ENCODE results near the gene KLHL41. TPM values are rescaled to one million over a fixed set of nuclear protein-coding genes. Genes with fewer than 3 reads are reported as not detected.
"Not testable (repeated sequence)": the region's sequence is repeated elsewhere in the genome, so short reads cannot be mapped to it uniquely, and the experiment has no call there.

Gene KLHL41
- polyA plus RNA-seq, 1 donor from 2014 or later = 2.3 TPM

DNA sequence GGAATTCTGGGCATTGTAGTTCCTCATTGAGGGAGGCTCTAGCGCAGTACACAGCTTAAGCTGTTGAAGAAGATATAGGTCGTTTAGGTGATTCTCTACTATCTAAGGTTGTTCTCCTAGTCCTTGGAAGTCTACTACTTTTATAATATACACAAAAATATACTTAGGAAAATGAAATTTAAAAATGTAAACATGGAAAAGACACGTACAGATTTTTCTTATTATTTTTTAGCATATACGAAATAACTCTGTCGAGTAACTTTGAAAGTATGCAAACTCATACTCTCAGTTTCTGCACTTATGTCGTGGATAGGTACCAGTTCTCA lies 64.4 kb downstream of the KLHL41 start:
- Histone ChIP-seq H3K27me3 (ENCODE audit: insufficient read depth, low read depth, low read length) (no peaks in the 10 kb centered on the region), H3K36me3 (ENCODE audit: insufficient read depth, low read length) (no peaks in the 10 kb centered on the region), H3F3A (ENCODE audit: insufficient read depth, low read length, poor library complexity, severe bottlenecking) (no peaks in the 10 kb centered on the region), H3K9me3 (ENCODE audit: low read length) (no peaks in the 10 kb centered on the region), H3K9me2 (ENCODE audit: insufficient read depth, low read length) (no peaks in the 10 kb centered on the region), H4K20me1 (ENCODE audit: insufficient read depth) (no peaks in the 10 kb centered on the region), H3K27ac (ENCODE audit: low read length) (no peak overlapping the region), H3K9ac (ENCODE audit: low read length) (no peak overlapping the region), H3K4me3 (ENCODE audit: low read length) (peak overlapping the region; percentile 93), H3K4me2 (ENCODE audit: low read length) (no peak overlapping the region), H3K79me2 (replicated peaks; ENCODE audit: insufficient read depth, low read length) (peaks cover 33% of the 10 kb centered on the region), H2AFZ (ENCODE audit: low read depth, low read length) (no peak overlapping the region)
- TF ChIP-seq SMC3 (conservative IDR thresholded peaks at IDR 0.05; ENCODE audit: poor library complexity) (no peak), MXI1 (conservative IDR thresholded peaks at IDR 0.05; ENCODE audit: poor library complexity, severe bottlenecking) (no peak), RAD21 (conservative IDR thresholded peaks at IDR 0.05) (no peak), EZH2 (IDR thresholded peaks at IDR 0.05; ENCODE audit: borderline replicate concordance, insufficient read depth, low read length, poor library complexity, severe bottlenecking) (no peak), CTCF (IDR thresholded peaks at IDR 0.05; ENCODE audit: poor library complexity, severe bottlenecking) (no peak), TAF1 (IDR thresholded peaks at IDR 0.05; ENCODE audit: low read depth) (no peak), POLR2AphosphoS5 (IDR thresholded peaks at IDR 0.05) (no peak), EP300 (conservative IDR thresholded peaks at IDR 0.05; ENCODE audit: poor library complexity, severe bottlenecking) (no peak)
- TF ChIP-seq, protein P1, sequence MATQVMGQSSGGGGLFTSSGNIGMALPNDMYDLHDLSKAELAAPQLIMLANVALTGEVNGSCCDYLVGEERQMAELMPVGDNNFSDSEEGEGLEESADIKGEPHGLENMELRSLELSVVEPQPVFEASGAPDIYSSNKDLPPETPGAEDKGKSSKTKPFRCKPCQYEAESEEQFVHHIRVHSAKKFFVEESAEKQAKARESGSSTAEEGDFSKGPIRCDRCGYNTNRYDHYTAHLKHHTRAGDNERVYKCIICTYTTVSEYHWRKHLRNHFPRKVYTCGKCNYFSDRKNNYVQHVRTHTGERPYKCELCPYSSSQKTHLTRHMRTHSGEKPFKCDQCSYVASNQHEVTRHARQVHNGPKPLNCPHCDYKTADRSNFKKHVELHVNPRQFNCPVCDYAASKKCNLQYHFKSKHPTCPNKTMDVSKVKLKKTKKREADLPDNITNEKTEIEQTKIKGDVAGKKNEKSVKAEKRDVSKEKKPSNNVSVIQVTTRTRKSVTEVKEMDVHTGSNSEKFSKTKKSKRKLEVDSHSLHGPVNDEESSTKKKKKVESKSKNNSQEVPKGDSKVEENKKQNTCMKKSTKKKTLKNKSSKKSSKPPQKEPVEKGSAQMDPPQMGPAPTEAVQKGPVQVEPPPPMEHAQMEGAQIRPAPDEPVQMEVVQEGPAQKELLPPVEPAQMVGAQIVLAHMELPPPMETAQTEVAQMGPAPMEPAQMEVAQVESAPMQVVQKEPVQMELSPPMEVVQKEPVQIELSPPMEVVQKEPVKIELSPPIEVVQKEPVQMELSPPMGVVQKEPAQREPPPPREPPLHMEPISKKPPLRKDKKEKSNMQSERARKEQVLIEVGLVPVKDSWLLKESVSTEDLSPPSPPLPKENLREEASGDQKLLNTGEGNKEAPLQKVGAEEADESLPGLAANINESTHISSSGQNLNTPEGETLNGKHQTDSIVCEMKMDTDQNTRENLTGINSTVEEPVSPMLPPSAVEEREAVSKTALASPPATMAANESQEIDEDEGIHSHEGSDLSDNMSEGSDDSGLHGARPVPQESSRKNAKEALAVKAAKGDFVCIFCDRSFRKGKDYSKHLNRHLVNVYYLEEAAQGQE (IDR thresholded peaks at IDR 0.05; ENCODE audit: borderline replicate concordance) = no peak

DNA sequence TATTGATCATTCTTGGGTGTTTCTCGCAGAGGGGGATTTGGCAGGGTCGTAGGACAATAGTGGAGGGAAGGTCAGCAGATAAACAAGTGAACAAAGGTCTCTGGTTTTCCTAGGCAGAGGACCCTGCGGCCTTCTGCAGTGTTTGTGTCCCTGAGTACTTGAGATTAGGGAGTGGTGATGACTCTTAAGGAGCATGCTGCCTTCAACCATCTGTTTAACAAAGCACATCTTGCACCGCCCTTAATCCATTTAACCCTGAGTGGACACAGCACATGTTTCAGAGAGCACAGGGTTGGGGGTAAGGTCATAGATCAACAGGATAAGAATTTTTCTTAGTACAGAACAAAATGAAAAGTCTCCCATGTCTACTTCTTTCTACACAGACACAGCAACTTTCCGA lies 65.0 kb downstream of the KLHL41 start:
- not testable (repeated sequence) for H2AFZ ChIP-seq (ENCODE audit: low read depth, low read length); H3K27me3 ChIP-seq (ENCODE audit: insufficient read depth, low read depth, low read length); H4K20me1 ChIP-seq (ENCODE audit: insufficient read depth); H3K4me3 ChIP-seq (ENCODE audit: low read length); H3K36me3 ChIP-seq (ENCODE audit: insufficient read depth, low read length); H3K9ac ChIP-seq (ENCODE audit: low read length); H3K4me2 ChIP-seq (ENCODE audit: low read length); H3K27ac ChIP-seq (ENCODE audit: low read length); H3K9me3 ChIP-seq (ENCODE audit: low read length); H3F3A ChIP-seq (ENCODE audit: insufficient read depth, low read length, poor library complexity, severe bottlenecking); H3K9me2 ChIP-seq (ENCODE audit: insufficient read depth, low read length)
- H3K79me2 ChIP-seq (replicated peaks; ENCODE audit: insufficient read depth, low read length) = peaks cover 33% of the 10 kb centered on the region

DNA sequence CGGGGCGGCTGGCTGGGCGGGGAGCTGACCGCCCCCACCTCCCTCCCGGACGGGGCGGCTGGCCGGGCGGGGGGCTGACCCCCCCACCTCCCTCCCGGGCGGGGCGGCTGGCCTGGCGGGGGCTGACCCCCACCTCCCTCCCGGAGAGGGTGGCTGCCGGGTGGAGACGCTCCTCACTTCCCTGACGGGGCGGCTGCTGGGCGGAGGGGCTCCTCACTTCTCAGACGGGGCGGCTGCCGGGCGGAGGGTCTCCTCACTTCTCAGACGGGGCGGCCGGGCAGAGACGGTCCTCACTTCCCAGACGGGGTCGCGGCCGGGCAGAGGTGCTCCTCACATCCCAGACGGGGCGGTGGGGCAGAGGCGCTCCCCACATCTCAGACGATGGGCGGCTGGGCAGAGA lies 65.8 kb downstream of the KLHL41 start:
- not testable (repeated sequence) for H3K4me3 ChIP-seq (ENCODE audit: low read length); H3K27ac ChIP-seq (ENCODE audit: low read length); H3F3A ChIP-seq (ENCODE audit: insufficient read depth, low read length, poor library complexity, severe bottlenecking); H3K36me3 ChIP-seq (ENCODE audit: insufficient read depth, low read length); H3K4me2 ChIP-seq (ENCODE audit: low read length); H3K27me3 ChIP-seq (ENCODE audit: insufficient read depth, low read depth, low read length); H2AFZ ChIP-seq (ENCODE audit: low read depth, low read length); H3K9ac ChIP-seq (ENCODE audit: low read length); H4K20me1 ChIP-seq (ENCODE audit: insufficient read depth); H3K9me3 ChIP-seq (ENCODE audit: low read length); H3K9me2 ChIP-seq (ENCODE audit: insufficient read depth, low read length)
- H3K79me2 ChIP-seq (replicated peaks; ENCODE audit: insufficient read depth, low read length) = peaks cover 28% of the 10 kb centered on the region

Other genes starting within 250 kb of the KLHL41 start
- 1.8 and 4.1 TPM in 2 replicates for gene LRP2, start 147.2 kb upstream of the KLHL41 start, polyA plus RNA-seq
- 4.6 and 9.1 TPM in 2 replicates for gene BBS5, start 30.2 kb upstream of the KLHL41 start, polyA plus RNA-seq
- gene FASTKD1, start 64.2 kb downstream of the KLHL41 start, polyA plus RNA-seq = 50.3 and 69.6 TPM in 2 replicates
- 28.7 and 45.0 TPM in 2 replicates for gene PPIG, start 74.6 kb downstream of the KLHL41 start, polyA plus RNA-seq
- 0.20 and 1.7 TPM in 2 replicates for gene CFAP210, start 184.7 kb downstream of the KLHL41 start, polyA plus RNA-seq
- gene PHOSPHO2, start 184.8 kb downstream of the KLHL41 start, polyA plus RNA-seq = 15.0 and 25.4 TPM in 2 replicates
- 75.8 and 87.8 TPM in 2 replicates for gene KLHL23, start 224.1 kb downstream of the KLHL41 start, polyA plus RNA-seq